Erythroblast (primary cell): ENCODE measurements around the gene IL32.

Experiments
- GATA1 ChIP-seq: IDR thresholded peaks from 2 replicates; pipeline ENCODE4 v1.6.1; 2011; ENCODE audit warnings: low read depth, mild to moderate bottlenecking, control low read depth, low read length, moderate library complexity
- POLR2A ChIP-seq: IDR thresholded peaks from 2 replicates; pipeline ENCODE4 v1.6.1; 2011; ENCODE audit warnings: mild to moderate bottlenecking, low read length

- TF ChIP-seq POLR2A (no peak), GATA1 (no peak)
Measured at GRCh38 chr16:3057181-3058138, 8.0 kb upstream of the IL32 start.
